ENCODE data around the gene HEATR5B.
"Not testable (repeated sequence)": the region's sequence is repeated elsewhere in the genome, so short reads cannot be mapped to it uniquely, and the experiment has no call there.

The HEATR5B gene

GRCh38 chr2:36981911-36982310 is 102.3 kb downstream of the HEATR5B start:
- DNase-seq (ENCODE audit: low read depth in 2 of 2): no peak

GRCh38 chr2:36979007-36979406 is 105.2 kb downstream of the HEATR5B start:
- DNase-seq (ENCODE audit: low read depth in 2 of 2): not testable (repeated sequence)

- DNase-seq (ENCODE audit: low read depth in 2 of 2): no peak
These were observed 108.1 kb downstream of the HEATR5B start for GRCh38 chr2:36976065-36976464.

- DNase-seq (ENCODE audit: low read depth in 2 of 2): no peak
These were observed 108.9 kb downstream of the HEATR5B start for GRCh38 chr2:36975306-36975705.

GRCh38 chr2:36973320-36973719 is 110.9 kb downstream of the HEATR5B start:
- DNase-seq (ENCODE audit: low read depth in 2 of 2): no peak

- no peak for DNase-seq (ENCODE audit: low read depth in 2 of 2)
These were observed 112.2 kb downstream of the HEATR5B start for GRCh38 chr2:36971990-36972389.

- no peak for DNase-seq (ENCODE audit: low read depth in 2 of 2)
These were observed 116.8 kb downstream of the HEATR5B start for GRCh38 chr2:36967236-36967876.

GRCh38 chr2:36966370-36967235 is 117.6 kb downstream of the HEATR5B start, which contains the start of gene STRN:
Gene STRN, minus strand, starts transcription at chr2:36966536. Its CDS starts 73 bp downstream, at chr2:36966463.
- DNase-seq (ENCODE audit: low read depth in 2 of 2): peak; percentile 92 to 96

GRCh38 chr2:36965751-36966369 is 118.3 kb downstream of the HEATR5B start:
- peak; percentile 27 for DNase-seq (ENCODE audit: low read depth in 2 of 2)

GRCh38 chr2:36965206-36965605 is 119.0 kb downstream of the HEATR5B start:
- DNase-seq (ENCODE audit: low read depth in 2 of 2): no peak

GRCh38 chr2:36964496-36965058 is 119.6 kb downstream of the HEATR5B start:
- DNase-seq (ENCODE audit: low read depth in 2 of 2): no peak

- DNase-seq (ENCODE audit: low read depth in 2 of 2): no peak
These were observed 120.4 kb downstream of the HEATR5B start for GRCh38 chr2:36963734-36964133.

- DNase-seq (ENCODE audit: low read depth in 2 of 2): no peak
These were observed 121.1 kb downstream of the HEATR5B start for GRCh38 chr2:36963106-36963505.

- no peak for DNase-seq (ENCODE audit: low read depth in 2 of 2)
These were observed 123.4 kb downstream of the HEATR5B start for GRCh38 chr2:36960773-36961172.

- DNase-seq (ENCODE audit: low read depth in 2 of 2): no peak
These were observed 124.0 kb downstream of the HEATR5B start for GRCh38 chr2:36960005-36960675.

- DNase-seq (ENCODE audit: low read depth in 2 of 2): no peak
These were observed 129.1 kb downstream of the HEATR5B start for GRCh38 chr2:36954977-36955607.

- no peak for DNase-seq (ENCODE audit: low read depth in 2 of 2)
These were observed 131.4 kb downstream of the HEATR5B start for GRCh38 chr2:36952748-36953197.

GRCh38 chr2:36951574-36951973 is 132.6 kb downstream of the HEATR5B start:
- DNase-seq (ENCODE audit: low read depth in 2 of 2): no peak

- DNase-seq (ENCODE audit: low read depth in 2 of 2): no peak
These were observed 133.1 kb downstream of the HEATR5B start for GRCh38 chr2:36951027-36951518.

- no peak for DNase-seq (ENCODE audit: low read depth in 2 of 2)
These were observed 134.3 kb downstream of the HEATR5B start for GRCh38 chr2:36949845-36950244.

GRCh38 chr2:36945240-36945639 is 138.9 kb downstream of the HEATR5B start:
- DNase-seq (ENCODE audit: low read depth in 2 of 2): not testable (repeated sequence)
